GM12864 (cell line): ENCODE measurements around the gene ETFDH.
"Not testable (repeated sequence)": the region's sequence is repeated elsewhere in the genome, so short reads cannot be mapped to it uniquely, and the experiment has no call there.

ENCODE experiments used
- DNase-seq: peaks from one replicate; pipeline ENCODE4 v3.0.0-alpha.2; 2011; ENCODE audit warnings: low read depth
- H3K4me3 ChIP-seq: 2 replicates; pipeline ENCODE4 v1.5.1; 2011; ENCODE audit warnings: mild to moderate bottlenecking, low read depth, low read length, control low read depth
- TF ChIP-seq, protein P1 (sequence below): IDR thresholded peaks from 2 replicates; pipeline ENCODE4 v1.5.1; 2011; ENCODE audit warnings: low read depth, mild to moderate bottlenecking, moderate library complexity, low read length, control low read depth, inconsistent platforms; ENCODE audit errors: missing control alignments

ETFDH gene

DNA sequence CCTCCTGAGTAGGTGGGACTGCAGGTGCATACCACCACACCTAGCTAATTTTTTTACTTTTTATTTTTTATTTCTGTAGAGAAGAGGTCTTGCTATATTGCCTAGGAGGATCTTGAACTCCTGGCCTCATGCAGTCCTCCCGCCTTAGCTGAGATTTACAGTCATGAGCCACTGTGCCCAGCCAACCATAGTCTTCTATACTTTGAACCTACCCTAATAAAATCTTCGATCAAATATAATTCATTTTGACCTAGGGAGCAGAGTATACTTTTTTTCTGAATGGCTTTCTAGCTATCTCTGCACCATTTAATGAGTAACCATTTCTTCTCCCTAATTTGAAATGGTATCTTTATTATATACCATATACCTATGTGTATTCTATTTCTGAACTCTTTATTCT, 6.7 kb downstream of the ETFDH start:
- DNase-seq, result no peak
- no peak overlapping the region for H3K4me3 ChIP-seq
- TF ChIP-seq, protein P1, sequence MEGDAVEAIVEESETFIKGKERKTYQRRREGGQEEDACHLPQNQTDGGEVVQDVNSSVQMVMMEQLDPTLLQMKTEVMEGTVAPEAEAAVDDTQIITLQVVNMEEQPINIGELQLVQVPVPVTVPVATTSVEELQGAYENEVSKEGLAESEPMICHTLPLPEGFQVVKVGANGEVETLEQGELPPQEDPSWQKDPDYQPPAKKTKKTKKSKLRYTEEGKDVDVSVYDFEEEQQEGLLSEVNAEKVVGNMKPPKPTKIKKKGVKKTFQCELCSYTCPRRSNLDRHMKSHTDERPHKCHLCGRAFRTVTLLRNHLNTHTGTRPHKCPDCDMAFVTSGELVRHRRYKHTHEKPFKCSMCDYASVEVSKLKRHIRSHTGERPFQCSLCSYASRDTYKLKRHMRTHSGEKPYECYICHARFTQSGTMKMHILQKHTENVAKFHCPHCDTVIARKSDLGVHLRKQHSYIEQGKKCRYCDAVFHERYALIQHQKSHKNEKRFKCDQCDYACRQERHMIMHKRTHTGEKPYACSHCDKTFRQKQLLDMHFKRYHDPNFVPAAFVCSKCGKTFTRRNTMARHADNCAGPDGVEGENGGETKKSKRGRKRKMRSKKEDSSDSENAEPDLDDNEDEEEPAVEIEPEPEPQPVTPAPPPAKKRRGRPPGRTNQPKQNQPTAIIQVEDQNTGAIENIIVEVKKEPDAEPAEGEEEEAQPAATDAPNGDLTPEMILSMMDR, result no peak

DNA sequence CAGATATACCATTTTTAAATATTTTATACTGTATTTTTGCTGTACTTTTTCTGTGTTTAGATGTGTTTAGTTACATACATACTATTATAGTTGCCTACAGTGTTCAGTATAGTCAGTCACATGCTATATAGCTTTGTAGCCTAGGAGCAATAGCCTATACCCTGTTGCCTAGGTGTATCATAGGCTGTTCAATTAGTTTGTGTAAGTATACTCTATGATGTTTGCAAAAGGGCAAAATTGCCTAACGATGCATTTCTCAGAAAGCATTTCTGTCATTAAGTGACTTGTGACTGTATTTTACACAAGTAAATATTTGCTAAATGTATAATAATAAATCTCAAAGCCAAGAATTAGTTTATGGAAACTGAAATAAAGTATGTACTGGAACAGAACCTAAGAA, 9.5 kb downstream of the ETFDH start:
- TF ChIP-seq, protein P1, result no peak
- H3K4me3 ChIP-seq, result no peak overlapping the region
- DNase-seq, result no peak

DNA sequence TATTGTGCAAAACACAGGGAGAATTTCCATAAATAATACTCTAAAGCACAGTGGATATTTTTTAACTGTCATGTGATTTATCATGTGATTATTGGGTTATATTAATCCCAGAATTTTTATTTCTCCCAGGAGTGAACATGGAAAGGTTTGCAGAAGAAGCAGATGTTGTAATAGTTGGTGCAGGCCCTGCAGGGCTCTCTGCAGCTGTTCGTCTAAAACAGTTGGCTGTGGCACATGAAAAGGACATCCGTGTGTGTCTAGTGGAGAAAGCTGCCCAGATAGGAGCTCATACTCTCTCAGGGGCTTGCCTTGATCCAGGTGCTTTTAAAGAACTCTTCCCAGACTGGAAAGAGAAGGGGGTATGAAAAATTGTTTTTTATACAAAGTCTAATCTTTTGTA, 10.0 kb downstream of the ETFDH start:
- no peak for DNase-seq
- H3K4me3 ChIP-seq, result no peak overlapping the region
- TF ChIP-seq, protein P1, result no peak

DNA sequence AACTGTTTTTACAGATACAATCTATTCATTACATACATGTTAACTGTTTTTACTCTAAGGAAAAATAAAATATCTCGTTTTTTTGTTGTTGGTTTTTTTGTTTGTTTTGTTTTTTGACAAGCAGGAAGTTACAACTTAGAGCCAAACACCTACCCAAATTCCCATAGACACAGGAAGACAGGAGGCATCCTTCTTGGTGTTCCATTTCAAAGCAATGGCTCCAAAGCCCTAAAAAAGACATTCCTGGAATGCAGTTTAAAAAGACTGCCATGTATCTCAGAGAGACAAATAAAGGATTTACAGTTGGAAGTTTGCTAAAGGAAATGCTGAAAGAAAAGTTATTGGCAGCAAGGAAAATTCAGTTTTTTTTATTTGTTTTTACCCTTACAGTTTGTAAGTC, 16.7 kb downstream of the ETFDH start:
- TF ChIP-seq, protein P1, result no peak
- H3K4me3 ChIP-seq, result no peak overlapping the region
- no peak for DNase-seq

DNA sequence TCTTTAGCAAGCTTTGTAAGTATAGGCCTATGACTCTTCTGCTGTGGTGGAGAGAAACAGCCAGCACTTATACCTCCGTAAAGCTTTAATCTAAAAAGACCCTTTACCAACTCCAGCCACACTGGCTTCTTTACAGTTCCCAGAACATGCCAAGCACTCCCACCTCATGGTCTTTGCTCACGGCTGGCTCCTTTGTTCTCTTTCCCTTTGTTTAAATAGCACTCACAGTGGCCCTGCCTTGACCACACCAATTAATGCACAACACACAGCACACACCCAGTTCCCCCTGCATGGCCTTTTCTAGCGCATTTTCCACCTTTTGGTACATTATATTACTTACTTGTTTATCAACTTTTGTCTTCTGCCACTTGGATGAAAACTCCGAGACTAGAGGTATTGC, 32.2 kb downstream of the ETFDH start:
- DNase-seq, result no peak
- TF ChIP-seq, protein P1, result no peak
- no peak overlapping the region for H3K4me3 ChIP-seq

DNA sequence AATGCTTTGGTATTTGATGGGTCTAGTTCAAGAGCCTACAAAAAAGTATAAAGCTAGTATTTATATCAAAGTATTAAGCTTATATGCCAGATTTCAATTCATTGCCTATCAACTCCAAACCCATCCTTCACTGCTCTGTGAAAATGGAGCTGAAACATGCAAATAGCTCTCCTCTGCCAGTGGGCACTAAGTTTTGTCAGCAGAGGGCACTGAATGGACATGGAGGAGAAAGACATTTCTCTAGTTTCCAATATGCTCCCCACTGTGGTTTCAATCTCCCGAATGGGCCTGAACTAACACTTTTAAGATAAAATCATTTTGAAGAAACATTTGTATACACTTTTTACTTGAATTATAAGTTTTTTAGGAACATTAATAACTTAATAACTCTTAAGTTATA, 38.7 kb downstream of the ETFDH start:
- H3K4me3 ChIP-seq, result no peak overlapping the region
- no peak for DNase-seq
- TF ChIP-seq, protein P1, result peak; percentile 17

DNA sequence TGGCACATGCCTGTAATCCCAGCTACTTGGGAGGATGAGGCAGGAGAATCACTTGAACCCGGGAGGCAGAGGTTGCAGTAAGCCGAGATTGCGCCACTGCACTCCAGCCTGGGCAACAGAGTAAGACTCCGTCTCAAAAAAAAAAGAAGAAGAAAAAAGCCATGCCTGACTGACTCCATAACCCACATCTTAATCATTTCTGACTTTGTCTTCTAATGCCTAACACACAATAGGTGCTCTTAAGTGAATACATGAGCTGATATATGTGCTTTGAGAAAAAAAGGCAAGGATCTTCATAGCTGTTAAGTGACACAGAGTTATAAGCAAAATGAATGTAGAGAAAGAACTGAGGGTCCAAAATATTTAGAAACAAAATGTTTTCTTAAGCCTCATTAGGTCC, 40.5 kb downstream of the ETFDH start:
- not testable (repeated sequence) for DNase-seq, H3K4me3 ChIP-seq

DNA sequence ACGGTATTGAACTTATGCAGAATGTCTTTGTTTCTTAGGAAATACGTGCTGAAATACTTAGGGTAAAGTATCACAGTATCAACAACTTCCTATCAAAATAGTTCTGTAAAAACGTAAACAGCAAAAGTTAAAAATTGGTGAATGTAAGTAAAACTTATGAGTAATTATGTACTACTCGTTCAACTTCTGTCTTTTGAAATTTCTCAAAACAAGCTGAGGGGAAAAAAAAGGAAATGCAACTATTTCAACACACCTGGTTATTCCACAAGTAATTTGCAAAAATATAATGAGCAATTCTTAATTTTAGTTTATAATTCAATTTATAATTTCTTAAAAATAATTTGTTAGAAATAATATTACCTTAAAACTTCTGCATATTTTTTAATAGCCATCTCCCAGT, 42.8 kb downstream of the ETFDH start:
- DNase-seq, result no peak
- TF ChIP-seq, protein P1, result no peak
- no peak overlapping the region for H3K4me3 ChIP-seq
